ENCODE measurements around the gene MAML2. TPM values are rescaled to one million over a fixed set of nuclear protein-coding genes. Genes with fewer than 3 reads are reported as not detected.

The MAML2 gene
- total and polyA plus RNA-seq, 8 donors: 1.3 to 22.8 (median 12.1) TPM

- Histone ChIP-seq H3K4me3 (no peak overlapping the region), H3K4me1 (peaks cover 0 to 3% (median 0%) of the 10 kb centered on the region in 4 donors), H3K36me3 (no peaks in the 10 kb centered on the region), H3K27me3 (no peaks in the 10 kb centered on the region), H3K9me3 (no peaks in the 10 kb centered on the region), H3K27ac (no peak overlapping the region)
- intact Hi-C loops (cut with DNase I; ENCODE audit: low total_unique reads): no loop called here
- TF ChIP-seq POLR2AphosphoS5 (IDR thresholded peaks at IDR 0.05) (no peak), EP300 (IDR thresholded peaks at IDR 0.05) (no peak), POLR2A (IDR thresholded peaks at IDR 0.05) (no peak), CTCF (IDR thresholded peaks at IDR 0.05) (no peak)
- DNase-seq: no peak
Measured at GRCh38 chr11:96019281-96019680, 323.7 kb downstream of the MAML2 start.

- 88 to 97% (median 90%) methylated on average over 3 of the region's 3 CpGs for WGBS, 5 donors
Measured at GRCh38 chr11:96017856-96018255, 325.1 kb downstream of the MAML2 start.

GRCh38 chr11:96016978-96017502 lies 326.0 kb downstream of the MAML2 start:
- 94 to 98% (median 97%) methylated on average over 1 of the region's 1 CpG for WGBS, 5 donors
- intact Hi-C loops (cut with DNase I; ENCODE audit: low total_unique reads): no loop called here
- Histone ChIP-seq H3K9me3 (no peaks in the 10 kb centered on the region), H3K27me3 (no peaks in the 10 kb centered on the region), H3K36me3 (no peaks in the 10 kb centered on the region), H3K4me1 (peaks cover 5 to 26% (median 6%) of the 10 kb centered on the region in 4 donors), H3K27ac (no peak overlapping the region), H3K4me3 (no peak overlapping the region)
- DNase-seq: no peak
- no peak for TF ChIP-seq POLR2AphosphoS5 (IDR thresholded peaks at IDR 0.05)
- no peak for TF ChIP-seq CTCF (IDR thresholded peaks at IDR 0.05)
- TF ChIP-seq POLR2A (IDR thresholded peaks at IDR 0.05): no peak
- no peak for TF ChIP-seq EP300 (IDR thresholded peaks at IDR 0.05)

More at GRCh38 chr11:96017856-96018255, 325.1 kb downstream of the MAML2 start:
- Histone ChIP-seq H3K27me3 (no peaks in the 10 kb centered on the region), H3K9me3 (no peaks in the 10 kb centered on the region), H3K27ac (no peak overlapping the region), H3K4me3 (no peak overlapping the region), H3K4me1 (peaks cover 0 to 18% (median 0%) of the 10 kb centered on the region in 4 donors), H3K36me3 (no peaks in the 10 kb centered on the region)
- intact Hi-C loops (cut with DNase I; ENCODE audit: low total_unique reads): no loop called here
- TF ChIP-seq EP300 (IDR thresholded peaks at IDR 0.05): no peak
- no peak for TF ChIP-seq CTCF (IDR thresholded peaks at IDR 0.05)
- TF ChIP-seq POLR2AphosphoS5 (IDR thresholded peaks at IDR 0.05): no peak
- TF ChIP-seq POLR2A (IDR thresholded peaks at IDR 0.05): no peak
- DNase-seq: no peak

GRCh38 chr11:96015906-96016565 lies 327.0 kb downstream of the MAML2 start:
- intact Hi-C loops (cut with DNase I; ENCODE audit: low total_unique reads): no loop called here
- Histone ChIP-seq H3K4me3 (no peak overlapping the region), H3K27ac (no peak overlapping the region), H3K9me3 (no peaks in the 10 kb centered on the region), H3K4me1 (peaks cover 5 to 31% (median 12%) of the 10 kb centered on the region in 4 donors), H3K36me3 (no peaks in the 10 kb centered on the region), H3K27me3 (no peaks in the 10 kb centered on the region)
- no peak for TF ChIP-seq POLR2A (IDR thresholded peaks at IDR 0.05)
- TF ChIP-seq CTCF (IDR thresholded peaks at IDR 0.05): no peak
- TF ChIP-seq EP300 (IDR thresholded peaks at IDR 0.05): no peak
- no peak for TF ChIP-seq POLR2AphosphoS5 (IDR thresholded peaks at IDR 0.05)
- WGBS, 5 donors: 65 to 75% (median 66%) methylated on average over 4 of the region's 4 CpGs
- DNase-seq: no peak

Measured in stomach (tissue), 9 donors.